Articular chondrocyte of knee joint (primary cell): ENCODE measurements around the gene VPS18. TPM values are rescaled to one million over a fixed set of nuclear protein-coding genes. Genes with fewer than 3 reads are reported as not detected.

Experiments
- small RNA-seq: library from RNA; depleted of rRNA; stranded (forward); fragments of <200 nt; gene quantifications from one replicate; pipeline ENCODE3, GENCODE V24; 2012
- total RNA-seq: library from RNA; depleted of rRNA; stranded (reverse); fragments of >200 nt; gene quantifications from 2 replicates; pipeline ENCODE4 v1.2.3, GENCODE V29; 2012

VPS18 gene
- 37.6 and 38.8 TPM in 2 replicates for total RNA-seq

GRCh38 chr15:40893733-40894680 lies at the start of gene VPS18:
VPS18 (plus strand) TSS chr15:40894450; CDS start chr15:40894769, 319 bp downstream.

DNA sequence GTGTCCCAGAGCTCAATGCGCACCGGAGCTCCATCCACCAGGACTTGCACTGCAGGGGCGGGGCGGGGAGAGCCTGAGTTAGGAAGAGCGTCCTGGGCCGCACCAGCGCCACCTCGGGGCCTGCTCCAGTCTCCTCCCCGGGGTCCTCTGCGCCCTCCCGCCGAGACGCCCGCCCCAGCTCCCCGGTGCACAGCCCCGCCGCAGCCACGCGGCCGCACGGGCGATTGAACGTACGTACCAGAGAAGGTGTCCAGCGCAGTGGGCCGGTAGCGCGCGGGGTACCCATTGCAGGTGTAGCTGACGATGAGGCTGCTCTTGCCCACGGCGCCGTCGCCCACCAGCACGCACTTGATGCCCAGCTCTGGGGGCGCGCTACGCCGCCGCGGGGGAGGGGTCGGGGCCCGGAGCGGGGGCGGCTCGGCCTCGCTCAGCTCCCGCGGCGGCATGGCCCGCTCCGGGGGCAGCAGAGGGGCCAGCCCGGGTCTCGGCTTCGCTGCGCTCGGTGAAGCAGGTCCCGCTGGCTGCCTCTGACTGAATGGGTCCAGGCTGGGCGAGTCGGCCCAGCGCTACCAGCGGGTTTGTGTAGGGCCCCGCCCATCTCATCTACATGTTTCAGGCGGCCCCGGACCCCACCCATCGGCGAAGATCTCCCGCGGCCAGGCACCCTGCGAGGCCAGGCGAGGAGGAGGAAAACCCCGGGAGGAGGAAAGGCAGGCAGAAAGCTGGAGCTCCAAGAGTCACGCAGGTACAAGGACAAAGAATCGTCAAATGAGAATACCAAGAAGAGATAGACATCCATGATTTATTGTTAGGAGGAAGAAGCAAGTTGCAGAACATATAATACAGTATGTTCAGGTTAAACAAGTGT lies 20.3 kb upstream of the VPS18 start, which contains the start of gene RHOV:
Gene RHOV, minus strand, starts transcription at position 541 of the 868 bp plus-strand sequence. Its CDS starts 95 bp downstream, at position 446.

DNA sequence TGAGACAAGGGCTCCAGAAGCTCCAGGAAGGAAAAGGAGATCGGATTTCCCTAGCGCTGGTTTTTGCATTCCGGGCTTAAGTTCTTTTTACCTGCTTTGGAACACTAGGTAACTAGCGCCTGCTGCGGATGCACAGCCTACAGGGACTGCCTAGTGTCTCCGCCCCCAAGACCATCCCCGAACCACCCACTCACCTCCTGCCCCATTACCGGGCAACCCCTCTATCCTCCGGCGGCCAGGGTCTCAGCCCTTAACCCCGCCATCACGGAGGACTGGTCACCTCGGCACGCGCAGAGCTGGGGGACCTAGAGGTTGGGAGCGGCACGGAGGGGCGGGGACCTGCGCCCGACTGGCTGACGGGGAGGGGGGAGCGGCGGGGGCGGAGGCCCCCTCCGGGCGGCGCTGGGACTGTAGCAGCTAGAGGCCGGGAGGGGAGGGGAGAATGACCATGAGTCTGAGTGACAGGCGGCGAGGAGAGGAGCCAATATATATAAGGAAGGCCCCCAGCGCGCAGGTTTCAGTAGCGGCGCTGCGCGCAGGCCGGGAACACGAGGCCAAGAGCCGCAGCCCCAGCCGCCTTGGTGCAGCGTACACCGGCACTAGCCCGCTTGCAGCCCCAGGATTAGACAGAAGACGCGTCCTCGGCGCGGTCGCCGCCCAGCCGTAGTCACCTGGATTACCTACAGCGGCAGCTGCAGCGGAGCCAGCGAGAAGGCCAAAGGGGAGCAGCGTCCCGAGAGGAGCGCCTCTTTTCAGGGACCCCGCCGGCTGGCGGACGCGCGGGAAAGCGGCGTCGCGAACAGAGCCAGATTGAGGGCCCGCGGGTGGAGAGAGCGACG lies 34.8 kb downstream of the VPS18 start, which contains the start of gene DLL4:
Gene DLL4, plus strand, starts transcription at position 520 of the 839 bp plus-strand sequence. CDS start 329 bp downstream, outside the sequence.

GRCh38 chr15:40952901-40953712 lies 58.9 kb downstream of the VPS18 start, which contains the start of gene CHAC1:
CHAC1 (plus strand) TSS chr15:40953471; CDS start chr15:40953584, 113 bp downstream.

Small RNA genes lying within 50 kb of the gene (small RNA-seq; reads per million reads assigned to genes)
- gene AC025166.1 (not detected), gene ISCA1P4 (not detected)

Other genes starting within 250 kb of the VPS18 start
- 2.4 and 4.8 TPM in 2 replicates for gene RAD51, start 199.3 kb upstream of the VPS18 start, total RNA-seq
- 17.4 and 18.5 TPM in 2 replicates for gene RMDN3, start 139.2 kb upstream of the VPS18 start, total RNA-seq
- gene GCHFR, start 130.4 kb upstream of the VPS18 start, total RNA-seq = 5.2 and 5.5 TPM in 2 replicates
- 0.11 and 0.26 TPM in 2 replicates for gene C15orf62, start 124.5 kb upstream of the VPS18 start, total RNA-seq
- gene ZFYVE19, start 87.4 kb upstream of the VPS18 start, total RNA-seq = 14.6 and 22.3 TPM in 2 replicates
- 23.9 and 26.1 TPM in 2 replicates for gene DNAJC17, start 87.0 kb upstream of the VPS18 start, total RNA-seq
- not detected in 2 replicates for gene PPP1R14D, start 65.7 kb upstream of the VPS18 start, total RNA-seq
- gene SPINT1, start 50.4 kb upstream of the VPS18 start, total RNA-seq = 0.26 and 0.97 TPM in 2 replicates
- gene RHOV, start 20.2 kb upstream of the VPS18 start, total RNA-seq = not detected in 2 replicates
- gene DLL4, start 34.9 kb downstream of the VPS18 start, total RNA-seq = 0.11 TPM in 1 of 2 replicates, not detected in the other
- gene CHAC1, start 59.0 kb downstream of the VPS18 start, total RNA-seq = 9.8 and 14.0 TPM in 2 replicates
- 24.4 and 24.6 TPM in 2 replicates for gene INO80, start 221.8 kb downstream of the VPS18 start, total RNA-seq